Measurements from ENCODE around the gene NINL.
"Not testable (repeated sequence)": the region's sequence is repeated elsewhere in the genome, so short reads cannot be mapped to it uniquely, and the experiment has no call there.

NINL gene

GRCh38 chr20:25552977-25553376, 32.4 kb downstream of the NINL start:
- TF ChIP-seq CTCF (IDR thresholded peaks at IDR 0.05; ENCODE audit: insufficient read depth, low read depth, low read length, missing control alignments) = no peak
- no peak for DNase-seq (ENCODE audit: low read depth)
- H3K4me3 ChIP-seq (ENCODE audit: low read depth, low read length) = no peak overlapping the region

DNA sequence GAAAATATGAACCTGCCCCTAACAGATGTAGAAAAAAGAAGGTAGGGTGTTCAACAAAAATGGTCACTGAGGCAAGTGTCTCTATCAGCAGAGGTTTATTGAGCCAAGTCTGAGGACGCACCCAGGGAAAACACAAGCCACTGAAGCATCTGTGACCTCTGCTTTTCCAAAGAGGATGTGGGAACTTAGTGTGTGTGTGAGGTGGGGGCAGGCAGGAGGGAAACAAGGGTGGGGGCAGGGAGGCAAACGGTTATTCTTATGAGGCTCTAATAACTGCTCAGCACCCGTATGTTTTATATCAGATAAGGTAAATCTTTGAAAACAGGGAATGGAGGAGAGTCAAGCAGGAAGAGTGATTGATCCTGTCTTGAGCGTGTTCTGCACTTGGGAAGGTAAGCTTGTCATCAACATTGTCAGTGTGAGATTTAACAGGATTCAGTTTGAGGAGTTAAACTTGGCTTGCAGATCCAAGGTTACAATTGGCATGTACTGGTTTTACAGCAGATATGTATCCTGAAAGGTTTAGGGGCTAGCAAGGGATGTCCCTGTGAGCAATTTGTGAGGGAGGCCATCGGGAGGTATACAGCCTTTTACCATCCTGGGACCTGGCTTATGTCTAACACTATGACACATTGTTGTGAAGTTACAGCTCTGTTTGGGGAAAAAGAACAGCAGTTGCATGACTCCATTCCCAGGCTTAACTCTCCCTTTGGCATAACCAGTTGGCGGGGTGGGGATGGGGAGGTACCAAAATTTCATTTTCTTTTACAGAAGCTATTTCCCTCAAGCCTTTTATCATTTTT, 33.7 kb downstream of the NINL start:
- no peak for TF ChIP-seq CTCF (IDR thresholded peaks at IDR 0.05; ENCODE audit: insufficient read depth, low read depth, low read length, missing control alignments)
- H3K4me3 ChIP-seq (ENCODE audit: low read depth, low read length) = no peak overlapping the region
- DNase-seq (ENCODE audit: low read depth) = no peak

GRCh38 chr20:25550645-25551337, 34.5 kb downstream of the NINL start:
- not testable (repeated sequence) for DNase-seq (ENCODE audit: low read depth)

GRCh38 chr20:25549843-25550477, 35.4 kb downstream of the NINL start:
- no peak for DNase-seq (ENCODE audit: low read depth)
- H3K4me3 ChIP-seq (ENCODE audit: low read depth, low read length) = no peak overlapping the region
- no peak for TF ChIP-seq CTCF (IDR thresholded peaks at IDR 0.05; ENCODE audit: insufficient read depth, low read depth, low read length, missing control alignments)

More at GRCh38 chr20:25550645-25551337, 34.5 kb downstream of the NINL start:
- not testable (repeated sequence) for H3K4me3 ChIP-seq (ENCODE audit: low read depth, low read length)

DNA sequence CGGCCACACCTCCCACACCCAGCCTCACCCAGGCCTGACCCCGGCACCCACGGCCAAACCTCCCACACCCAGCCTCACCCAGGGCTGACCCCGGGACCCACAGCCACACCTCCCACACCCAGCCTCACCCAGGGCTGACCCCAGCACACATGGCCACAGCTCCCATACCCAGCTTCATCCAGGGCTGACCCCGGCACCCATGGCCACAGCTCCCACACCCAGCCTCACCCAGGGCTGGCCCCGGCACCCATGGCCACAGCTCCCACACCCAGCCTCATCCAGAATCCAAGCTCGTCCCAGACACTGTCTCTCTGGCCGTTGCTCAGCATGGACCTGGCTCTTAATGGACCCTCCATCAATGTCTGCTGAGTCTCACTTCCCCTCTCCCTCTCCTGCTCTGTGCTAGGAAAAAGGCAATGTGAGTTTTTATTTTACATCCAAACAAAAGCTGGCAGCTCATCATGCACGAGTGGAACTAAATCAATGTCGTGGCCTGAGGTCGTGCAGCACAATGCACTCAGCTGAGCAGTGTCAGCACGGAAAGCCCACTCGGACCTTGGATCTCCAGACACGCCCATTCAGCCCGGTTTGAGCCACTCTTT, 36.1 kb downstream of the NINL start:
- TF ChIP-seq CTCF (IDR thresholded peaks at IDR 0.05; ENCODE audit: insufficient read depth, low read depth, low read length, missing control alignments) = no peak
- no peak overlapping the region for H3K4me3 ChIP-seq (ENCODE audit: low read depth, low read length)
- no peak for DNase-seq (ENCODE audit: low read depth)

DNA sequence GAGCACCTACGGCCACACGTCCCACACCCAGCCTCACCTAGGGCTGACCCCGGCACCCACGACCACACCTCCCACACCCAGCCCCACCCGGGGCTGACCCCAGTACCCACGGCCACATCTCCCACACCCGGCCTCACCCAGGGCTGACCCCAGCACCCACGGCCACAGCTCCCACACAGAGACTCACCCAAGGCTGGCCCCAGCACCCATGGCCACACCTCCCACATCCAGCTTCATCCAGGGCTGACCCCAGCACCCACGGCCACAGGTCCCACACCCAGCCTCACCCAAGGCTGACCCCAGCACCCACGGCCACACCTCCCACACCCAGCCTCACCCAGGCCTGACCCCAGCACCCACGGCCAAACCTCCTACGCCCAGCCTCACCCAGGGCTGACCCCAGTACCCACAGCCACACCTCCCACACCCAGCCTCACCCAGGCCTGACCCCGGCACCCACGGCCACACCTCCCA, 36.7 kb downstream of the NINL start:
- DNase-seq (ENCODE audit: low read depth) = no peak
- no peak overlapping the region for H3K4me3 ChIP-seq (ENCODE audit: low read depth, low read length)
- no peak for TF ChIP-seq CTCF (IDR thresholded peaks at IDR 0.05; ENCODE audit: insufficient read depth, low read depth, low read length, missing control alignments)

GRCh38 chr20:25547999-25548398, 37.3 kb downstream of the NINL start:
- no peak for TF ChIP-seq CTCF (IDR thresholded peaks at IDR 0.05; ENCODE audit: insufficient read depth, low read depth, low read length, missing control alignments)
- H3K4me3 ChIP-seq (ENCODE audit: low read depth, low read length) = no peak overlapping the region
- DNase-seq (ENCODE audit: low read depth) = no peak

Data from GM12865 (cell line).